ENCODE data around the gene RNF214.

The RNF214 gene

GRCh38 chr11:117232911-117233409 is 489 bp downstream of the RNF214 start:
- TF ChIP-seq, protein P1, sequence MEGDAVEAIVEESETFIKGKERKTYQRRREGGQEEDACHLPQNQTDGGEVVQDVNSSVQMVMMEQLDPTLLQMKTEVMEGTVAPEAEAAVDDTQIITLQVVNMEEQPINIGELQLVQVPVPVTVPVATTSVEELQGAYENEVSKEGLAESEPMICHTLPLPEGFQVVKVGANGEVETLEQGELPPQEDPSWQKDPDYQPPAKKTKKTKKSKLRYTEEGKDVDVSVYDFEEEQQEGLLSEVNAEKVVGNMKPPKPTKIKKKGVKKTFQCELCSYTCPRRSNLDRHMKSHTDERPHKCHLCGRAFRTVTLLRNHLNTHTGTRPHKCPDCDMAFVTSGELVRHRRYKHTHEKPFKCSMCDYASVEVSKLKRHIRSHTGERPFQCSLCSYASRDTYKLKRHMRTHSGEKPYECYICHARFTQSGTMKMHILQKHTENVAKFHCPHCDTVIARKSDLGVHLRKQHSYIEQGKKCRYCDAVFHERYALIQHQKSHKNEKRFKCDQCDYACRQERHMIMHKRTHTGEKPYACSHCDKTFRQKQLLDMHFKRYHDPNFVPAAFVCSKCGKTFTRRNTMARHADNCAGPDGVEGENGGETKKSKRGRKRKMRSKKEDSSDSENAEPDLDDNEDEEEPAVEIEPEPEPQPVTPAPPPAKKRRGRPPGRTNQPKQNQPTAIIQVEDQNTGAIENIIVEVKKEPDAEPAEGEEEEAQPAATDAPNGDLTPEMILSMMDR (IDR thresholded peaks at IDR 0.05) = no peak

GRCh38 chr11:117238221-117238620 is 5.8 kb downstream of the RNF214 start:
- TF ChIP-seq, protein P1 (IDR thresholded peaks at IDR 0.05) = no peak

- TF ChIP-seq, protein P1 (IDR thresholded peaks at IDR 0.05) = no peak
These were observed 6.8 kb downstream of the RNF214 start for GRCh38 chr11:117239295-117239694.

DNA sequence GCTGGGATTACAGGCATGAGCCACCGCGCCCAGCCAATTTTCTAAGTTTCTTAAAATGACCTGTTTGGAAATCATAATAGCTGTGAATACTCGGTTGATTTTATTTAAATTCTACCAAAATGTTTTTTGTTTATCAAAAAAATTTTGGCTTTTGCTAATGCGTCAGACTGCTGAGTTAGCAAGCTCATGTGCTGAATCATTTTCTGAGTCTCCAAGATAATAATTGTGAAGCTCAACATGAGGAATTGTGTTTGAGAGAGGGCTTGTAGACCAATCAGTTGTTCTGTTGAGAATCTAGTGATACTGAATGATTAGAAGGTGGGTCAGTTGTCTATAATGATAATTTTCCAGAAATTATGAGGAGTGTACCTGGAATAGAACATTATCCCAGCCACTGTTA is 15.9 kb downstream of the RNF214 start:
- TF ChIP-seq, protein P1 (IDR thresholded peaks at IDR 0.05) = no peak

GRCh38 chr11:117249571-117249970 is 17.1 kb downstream of the RNF214 start:
- TF ChIP-seq, protein P1 (IDR thresholded peaks at IDR 0.05) = no peak

- TF ChIP-seq, protein P1 (IDR thresholded peaks at IDR 0.05) = no peak
These were observed 19.0 kb downstream of the RNF214 start for GRCh38 chr11:117251506-117251905.

GRCh38 chr11:117255966-117256365 is 23.5 kb downstream of the RNF214 start:
- TF ChIP-seq, protein P1 (IDR thresholded peaks at IDR 0.05) = no peak

DNA sequence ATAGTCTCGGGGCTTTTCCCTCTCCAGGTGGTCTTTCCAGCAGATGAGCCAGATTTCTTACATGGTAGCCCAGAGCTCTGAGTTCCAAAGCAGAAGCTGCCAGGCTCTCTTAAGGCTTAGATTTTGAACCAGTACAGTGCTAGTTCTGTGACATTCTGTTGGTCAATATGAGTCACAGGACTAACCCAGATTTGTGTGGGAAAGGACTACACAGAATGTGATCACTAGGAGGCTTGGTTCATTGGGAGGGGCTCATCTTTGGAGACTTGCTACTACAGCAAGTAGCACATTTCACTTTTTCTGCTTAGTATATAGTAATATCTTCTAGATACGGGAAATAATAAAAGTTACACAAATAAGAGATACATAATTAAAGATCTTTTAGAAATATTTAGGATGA is 24.1 kb downstream of the RNF214 start:
- TF ChIP-seq, protein P1 (IDR thresholded peaks at IDR 0.05) = no peak
